Right renal cortex interstitium (tissue), 3 donors: Measurements from ENCODE around the gene OCA2. TPM values are rescaled to one million over a fixed set of nuclear protein-coding genes. Genes with fewer than 3 reads are reported as not detected.

Experiments
- DNase-seq, 3 donors: peaks; one replicate each; pipeline ENCODE4 v3.0.0-alpha.2; 2013; ENCODE audit warnings: low read depth in 3 of 3, low spot score in 2 of 3
- polyA plus RNA-seq, 3 donors: library from polyadenylated mRNA; unstranded; fragments of 120-200 nt; gene quantifications; one replicate each; pipeline ENCODE4 v1.2.1, GENCODE V29; 2013; ENCODE audit not compliant: insufficient read length in 3 of 3

The OCA2 gene
- polyA plus RNA-seq, 3 donors: 6.1 to 10.8 (median 8.7) TPM

DNA sequence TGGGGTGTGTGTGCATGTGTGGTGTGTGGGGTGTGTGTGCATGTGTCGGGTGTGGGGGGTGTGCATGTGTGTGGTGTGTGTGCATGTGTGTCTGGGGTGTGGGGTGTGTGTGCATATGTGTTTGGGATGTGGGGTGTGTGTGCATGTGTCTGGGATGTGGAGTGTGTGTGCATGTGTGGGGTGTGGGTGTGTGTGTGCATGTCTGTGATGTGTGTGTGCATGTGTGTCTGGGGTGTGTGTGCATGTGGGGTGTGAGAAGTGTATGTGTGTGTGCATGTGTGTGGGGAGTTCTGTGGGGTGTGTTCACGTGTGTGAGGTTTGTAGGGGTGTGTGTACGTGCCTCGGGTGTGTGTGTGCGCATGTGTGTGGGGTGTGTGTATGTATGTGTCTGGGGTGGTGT lies 6.7 kb upstream of the OCA2 start:
- no peak for DNase-seq

DNA sequence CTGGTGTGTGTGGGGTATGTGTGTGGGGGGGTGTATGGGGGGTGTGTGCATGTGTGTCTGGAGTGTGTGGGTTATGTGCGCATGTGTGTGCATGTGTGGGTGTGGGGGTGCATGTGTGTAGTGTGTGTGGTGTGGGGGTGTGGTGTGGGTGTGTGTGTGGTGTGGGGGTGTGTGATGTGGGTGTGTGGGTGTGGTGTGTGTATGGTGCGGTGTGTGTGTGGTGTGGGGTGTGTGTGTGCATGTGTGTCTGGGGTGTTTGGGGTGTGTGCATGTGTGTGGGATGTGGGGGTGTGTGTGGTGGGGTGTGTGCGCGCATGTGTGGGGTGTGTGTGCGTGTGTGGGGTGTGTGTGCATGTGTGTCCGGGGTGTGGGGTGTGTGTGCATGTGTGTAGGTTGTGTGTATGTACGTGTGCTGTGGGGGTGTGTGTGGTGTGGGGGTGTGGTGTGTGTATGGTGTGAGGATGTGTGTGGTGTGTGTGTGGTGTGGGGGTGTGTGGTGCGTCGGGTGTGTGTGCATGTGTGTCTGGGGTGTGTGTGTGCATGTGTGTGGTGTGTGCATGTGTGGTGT lies 6.2 kb upstream of the OCA2 start:
- DNase-seq: no peak

DNA sequence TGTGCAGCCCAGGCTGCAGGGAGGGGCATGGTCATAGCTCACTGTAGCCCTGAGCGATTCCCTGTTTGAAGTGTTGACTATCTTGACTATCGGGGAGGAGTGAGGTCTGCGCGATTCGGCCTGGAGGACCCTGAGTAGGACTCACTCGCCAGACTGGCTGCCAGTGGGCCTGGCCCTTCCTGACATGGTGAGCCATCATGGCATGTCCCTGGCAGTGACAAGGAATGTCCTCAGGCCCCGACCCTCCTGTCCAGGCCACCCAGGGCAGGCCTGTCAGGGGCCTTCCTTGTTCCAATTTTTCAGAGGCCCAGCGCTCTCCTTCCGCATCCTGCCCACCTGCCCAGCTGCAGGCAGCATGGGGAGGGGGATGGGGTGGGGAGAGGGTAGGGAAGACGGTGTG lies 5.2 kb upstream of the OCA2 start:
- no peak for DNase-seq

DNA sequence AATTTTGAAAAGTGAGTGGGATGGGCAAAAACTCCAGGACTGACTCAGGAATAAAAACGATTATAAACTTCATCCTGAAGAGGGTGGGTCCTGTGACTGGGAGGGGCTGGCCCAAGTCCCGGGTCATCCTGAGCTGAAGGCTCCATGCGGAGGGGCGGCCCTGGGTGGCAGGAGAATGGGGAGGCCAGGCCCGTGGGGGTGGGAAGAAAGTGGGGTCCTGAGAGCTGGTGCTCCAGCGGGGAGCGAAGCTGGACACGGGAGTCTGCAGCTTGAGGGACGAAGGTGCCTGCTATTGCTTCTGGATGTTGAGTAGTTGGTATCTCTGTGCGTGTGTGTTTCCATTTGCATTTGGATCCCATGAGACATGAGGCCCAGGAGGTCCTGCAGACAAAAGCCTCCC lies 4.7 kb upstream of the OCA2 start:
- DNase-seq: no peak

DNA sequence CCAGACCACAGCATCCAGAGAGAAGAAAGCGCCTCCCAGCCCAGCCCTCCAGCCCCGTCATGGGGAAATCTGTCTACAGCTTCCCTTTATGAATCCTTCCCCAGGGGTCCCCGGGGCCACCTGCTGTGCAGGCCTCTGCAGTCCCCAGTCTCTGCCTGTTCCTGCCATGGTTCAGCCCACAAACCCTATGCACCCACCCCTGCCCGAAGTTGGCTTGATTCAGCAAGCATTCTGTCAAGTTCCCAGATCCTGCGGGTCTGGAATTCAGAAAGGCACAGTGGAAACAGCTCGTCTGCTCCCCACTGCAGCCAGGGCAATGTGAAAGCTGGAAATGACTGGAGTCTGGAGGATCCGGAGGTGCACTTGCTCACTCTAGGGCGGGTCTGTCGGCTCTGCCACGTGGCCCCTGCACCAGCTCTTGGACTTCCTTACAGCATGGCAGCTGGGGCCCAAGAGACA lies 2.9 kb upstream of the OCA2 start:
- no peak for DNase-seq

DNA sequence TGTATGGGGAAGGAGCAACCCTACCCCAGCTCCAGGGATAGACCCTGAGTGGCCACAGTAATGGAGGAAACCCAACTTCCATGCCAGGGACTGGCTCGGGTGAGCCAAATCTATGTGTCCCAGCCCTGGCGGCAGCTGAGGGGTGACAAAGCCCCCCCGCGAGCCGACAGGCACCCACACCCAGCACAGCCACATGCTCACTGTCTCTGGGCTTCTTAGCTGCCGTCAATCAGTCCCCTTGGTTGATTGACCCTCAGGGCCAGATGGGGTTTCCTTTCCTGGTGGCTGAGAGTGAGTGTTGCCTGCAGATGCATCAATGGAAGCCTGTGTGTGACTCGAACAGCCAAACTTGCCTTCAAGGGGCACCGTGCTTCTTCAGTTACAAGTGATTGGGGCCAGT lies 2.1 kb upstream of the OCA2 start:
- DNase-seq: no peak

DNA sequence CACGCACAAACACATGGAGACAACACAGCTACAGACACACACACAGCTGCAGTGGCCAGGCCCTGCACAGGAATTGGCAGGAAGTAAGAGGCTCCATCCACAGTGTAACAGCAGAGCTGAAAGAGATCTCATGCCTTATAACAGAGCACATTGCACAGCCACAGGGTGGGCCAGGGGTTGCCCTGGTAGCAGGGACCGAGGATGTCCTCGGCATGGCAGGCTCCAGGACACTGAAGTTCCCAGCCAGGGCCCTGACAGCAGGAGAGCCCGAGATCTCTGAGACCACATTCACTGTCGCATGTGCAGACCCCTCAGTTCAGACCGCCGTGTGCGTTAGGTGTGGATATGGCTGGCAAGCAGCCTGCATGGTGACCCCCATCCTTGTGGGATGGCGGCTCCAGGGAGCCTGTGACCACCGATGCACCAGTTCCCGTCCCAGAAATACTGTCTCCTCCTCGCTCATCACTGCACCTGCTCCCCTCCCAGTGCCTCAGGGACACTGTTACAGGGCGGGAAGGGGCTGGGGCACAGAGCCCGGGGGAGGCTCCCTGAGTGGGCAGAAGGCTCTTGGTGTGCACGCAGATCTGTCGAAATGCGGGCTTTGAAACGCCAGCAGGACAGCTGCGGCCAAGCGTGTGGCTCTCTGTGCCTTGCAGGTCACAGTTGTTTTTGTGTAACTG lies 1.5 kb upstream of the OCA2 start:
- DNase-seq: no peak

DNA sequence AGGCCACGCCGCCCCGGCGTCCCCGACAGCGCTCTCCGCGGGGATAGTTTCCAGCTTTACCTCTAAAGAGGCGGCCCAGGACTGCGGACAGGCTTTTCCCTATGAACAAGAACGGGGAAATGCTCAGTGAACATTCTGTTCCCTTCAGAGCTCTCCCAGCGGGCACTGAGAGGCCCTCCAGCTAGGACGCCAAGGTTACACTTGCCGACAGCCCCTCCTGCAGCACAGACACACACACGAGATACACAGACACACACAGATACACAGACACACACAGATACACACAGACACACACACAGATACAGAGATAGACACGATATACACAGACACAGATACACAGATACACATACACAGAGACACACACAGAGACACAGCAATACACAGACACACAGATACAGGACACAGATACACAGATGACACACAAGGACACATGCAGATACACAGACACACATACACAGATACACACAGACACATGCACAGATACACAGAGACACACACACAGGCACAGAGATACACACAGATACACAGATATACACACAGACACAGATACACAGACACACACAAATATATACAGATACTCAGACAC lies 533 bp upstream of the OCA2 start:
- no peak for DNase-seq

DNA sequence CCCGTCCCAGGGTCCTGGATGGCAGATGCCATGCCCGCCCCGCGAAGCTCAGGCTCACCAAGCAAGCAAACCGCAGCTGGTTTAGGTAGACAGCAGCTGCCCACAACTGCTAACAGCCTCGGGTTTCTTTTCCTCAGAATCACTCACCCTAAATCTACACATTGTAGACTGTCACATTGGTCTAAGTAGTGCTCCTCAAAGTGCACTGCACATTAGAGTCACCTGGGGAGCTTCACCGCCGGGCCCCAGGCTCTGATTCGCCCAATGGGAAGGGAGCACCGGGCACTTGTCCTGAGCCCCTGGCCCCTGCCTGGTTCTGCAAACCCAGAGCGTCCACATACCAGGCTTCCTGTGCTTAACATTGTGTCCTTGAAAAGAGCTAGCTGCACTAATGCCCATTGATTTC lies 752 bp downstream of the OCA2 start:
- DNase-seq: no peak

DNA sequence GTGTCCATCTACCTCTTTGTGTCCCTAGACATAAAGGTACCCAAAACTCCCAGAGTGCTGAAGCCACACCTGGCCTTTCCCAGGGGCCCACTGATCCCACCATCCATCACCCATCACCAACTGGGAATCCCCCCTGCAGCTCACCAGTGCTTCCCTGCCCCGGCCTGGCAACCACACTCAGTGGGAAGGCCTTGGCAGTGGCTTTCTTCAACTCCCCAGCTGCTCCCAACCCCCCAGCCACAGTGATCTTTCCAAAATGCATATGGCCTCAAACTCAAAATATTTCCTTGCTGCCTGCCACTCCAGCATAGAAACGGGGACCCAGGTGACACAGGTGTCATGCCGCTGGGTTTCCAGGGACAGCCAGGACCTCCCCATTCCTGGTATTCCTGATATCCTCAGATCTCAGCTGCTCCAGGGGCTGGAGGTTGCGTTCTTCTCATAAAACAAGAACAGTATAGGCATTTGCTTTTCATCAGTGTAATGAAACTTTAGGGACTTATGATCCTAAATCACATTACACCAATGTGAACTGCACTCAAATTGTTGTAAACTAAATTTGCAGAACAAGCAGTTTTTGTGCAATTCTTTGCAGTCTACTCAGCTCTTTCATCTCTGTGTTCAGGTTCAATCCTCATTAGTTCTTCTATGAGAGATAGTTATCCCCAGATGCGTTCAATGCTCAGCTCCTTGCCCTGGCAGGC lies 1.3 kb downstream of the OCA2 start:
- DNase-seq: no peak

DNA sequence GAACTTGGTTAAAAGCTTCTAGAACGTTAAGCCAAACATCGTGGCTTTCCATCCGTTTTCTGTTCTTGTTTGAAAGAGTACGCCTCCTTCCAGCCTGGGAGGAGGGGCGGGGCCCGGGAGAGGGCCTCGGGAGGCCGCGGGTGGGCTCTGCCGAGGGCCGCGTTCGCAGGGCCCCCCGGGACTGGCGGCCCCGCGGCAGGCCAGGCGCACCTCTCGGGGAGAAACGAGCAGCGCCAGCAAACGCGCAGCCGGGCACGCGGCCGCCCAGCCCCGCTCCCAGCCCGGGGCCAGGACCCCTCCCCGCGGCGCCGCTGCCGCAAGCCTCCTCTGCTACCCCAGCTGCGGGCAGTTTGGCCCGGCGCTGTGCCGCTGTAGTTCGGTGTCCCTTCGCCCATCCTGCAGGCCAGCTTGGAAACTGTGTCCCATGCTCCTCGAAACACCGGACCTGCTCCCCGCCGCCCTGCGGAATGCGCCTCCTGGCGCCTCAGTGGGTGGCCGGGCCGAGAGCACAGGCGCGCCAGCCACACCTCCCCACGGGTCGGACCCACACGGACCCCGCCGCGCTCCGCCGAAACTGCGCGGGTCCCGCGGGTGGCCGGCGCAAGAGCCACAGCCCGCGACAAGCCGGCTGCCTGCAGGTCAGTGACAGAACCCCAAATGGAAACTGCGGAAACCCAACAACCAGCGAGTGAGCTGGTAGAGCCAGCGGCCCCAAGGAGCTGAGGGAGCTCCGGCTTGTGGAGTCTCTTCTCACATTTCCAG lies 2.3 kb downstream of the OCA2 start:
- DNase-seq: no peak

DNA sequence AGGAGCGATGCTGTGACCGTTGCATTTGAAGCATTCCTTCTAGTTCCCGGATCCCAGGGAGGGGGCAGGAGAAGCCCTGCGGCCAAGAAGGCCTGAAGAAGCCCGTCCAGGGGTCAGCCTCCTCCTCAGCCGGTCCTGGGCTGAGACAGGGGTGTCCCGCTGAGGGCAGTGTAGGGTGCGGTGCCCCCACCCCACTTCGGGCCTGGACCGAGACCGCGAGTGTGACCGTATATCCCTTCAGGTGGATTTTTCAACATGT lies 2.8 kb downstream of the OCA2 start:
- DNase-seq: no peak

DNA sequence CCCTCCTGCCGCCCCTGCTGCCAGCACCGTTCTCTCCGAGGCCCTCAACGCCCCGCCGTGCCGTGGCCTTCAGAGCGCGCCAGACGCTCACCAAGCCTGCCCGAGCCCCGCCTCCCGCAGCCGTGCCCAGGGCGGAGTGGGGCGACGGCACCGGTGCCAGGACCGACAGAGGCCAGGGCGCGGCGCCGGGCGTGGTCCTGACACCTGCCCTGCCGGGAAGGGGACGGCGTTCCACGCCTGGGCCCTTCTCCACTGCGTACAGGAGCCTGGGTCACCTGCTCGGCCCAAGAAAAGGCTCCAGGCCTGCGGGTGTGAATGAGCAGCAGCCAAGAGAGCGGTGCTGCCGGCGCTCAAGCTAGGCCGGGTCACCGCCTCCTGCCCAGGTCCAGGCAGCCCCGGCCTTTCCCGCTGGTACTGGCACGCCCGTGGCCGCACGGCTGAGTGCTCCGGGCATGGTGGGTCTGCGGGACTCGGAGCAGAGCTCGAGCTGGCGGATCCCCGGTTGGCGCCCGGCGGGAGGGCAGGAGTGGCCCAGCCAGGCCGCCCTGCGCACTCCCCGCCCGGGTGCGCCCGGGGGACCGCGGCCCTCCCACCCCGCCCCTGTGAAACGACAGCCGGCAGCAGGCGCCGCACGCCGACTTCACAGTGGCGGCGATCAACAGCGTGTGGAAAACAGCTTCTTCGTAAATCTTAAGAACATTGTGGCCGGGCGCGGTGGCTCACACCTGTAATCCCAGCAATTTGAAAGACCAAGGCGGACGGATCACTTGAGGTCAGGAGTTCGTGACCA lies 4.2 kb downstream of the OCA2 start:
- no peak for DNase-seq

DNA sequence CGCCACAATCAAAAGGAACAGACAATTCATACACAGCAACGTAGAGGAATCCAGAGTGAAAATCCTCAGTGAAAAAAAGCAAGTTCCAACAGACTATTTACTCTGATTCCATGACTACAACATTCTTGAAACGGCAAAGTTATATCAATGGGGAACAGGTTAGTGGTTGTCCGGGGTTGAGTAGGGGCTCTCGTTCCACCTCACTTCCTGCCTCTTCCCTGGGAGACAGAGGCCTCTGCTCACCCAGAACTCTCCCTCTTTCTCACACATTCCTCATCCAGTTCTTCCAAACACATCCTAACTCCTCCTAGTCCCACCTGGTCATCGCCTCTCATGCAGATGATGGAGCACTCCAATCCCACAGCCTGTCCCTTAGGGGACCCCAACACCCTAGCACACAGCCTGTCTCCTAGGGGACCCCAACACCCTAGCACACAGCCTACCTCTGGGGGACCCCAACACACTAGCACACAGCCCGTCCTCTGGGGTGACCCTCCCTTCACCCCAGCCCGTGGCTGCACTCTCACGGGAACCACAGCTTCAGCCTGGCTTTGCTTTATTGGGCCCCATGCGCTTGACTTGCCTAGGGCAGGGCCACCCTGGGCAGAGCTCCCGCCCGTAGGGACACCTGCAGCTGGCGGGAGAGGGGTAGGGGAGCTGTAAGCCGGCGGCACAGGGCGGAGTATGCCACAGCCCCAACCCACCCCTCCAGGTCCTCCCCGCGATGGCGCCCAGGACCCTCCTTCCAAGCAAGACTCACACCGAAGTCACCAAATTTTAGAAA lies 5.2 kb downstream of the OCA2 start:
- DNase-seq: no peak

DNA sequence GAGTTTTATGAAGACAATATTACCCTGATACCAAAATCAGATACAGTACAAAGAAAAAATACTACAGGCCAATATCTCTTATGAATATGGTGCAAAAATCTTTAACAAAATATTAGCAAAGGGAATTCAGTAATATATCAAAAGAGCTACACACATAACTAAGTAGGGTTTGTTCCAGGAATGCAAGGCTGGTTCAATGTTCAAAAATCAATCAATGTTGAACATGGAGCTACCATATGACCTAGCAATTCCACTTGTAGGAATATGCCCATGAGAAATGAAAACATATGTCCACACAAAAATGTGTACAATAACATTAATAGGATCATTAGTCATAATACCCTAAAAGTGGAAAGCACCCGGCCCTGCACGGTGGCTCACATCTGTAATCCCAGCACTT lies 7.8 kb downstream of the OCA2 start:
- DNase-seq: no peak

DNA sequence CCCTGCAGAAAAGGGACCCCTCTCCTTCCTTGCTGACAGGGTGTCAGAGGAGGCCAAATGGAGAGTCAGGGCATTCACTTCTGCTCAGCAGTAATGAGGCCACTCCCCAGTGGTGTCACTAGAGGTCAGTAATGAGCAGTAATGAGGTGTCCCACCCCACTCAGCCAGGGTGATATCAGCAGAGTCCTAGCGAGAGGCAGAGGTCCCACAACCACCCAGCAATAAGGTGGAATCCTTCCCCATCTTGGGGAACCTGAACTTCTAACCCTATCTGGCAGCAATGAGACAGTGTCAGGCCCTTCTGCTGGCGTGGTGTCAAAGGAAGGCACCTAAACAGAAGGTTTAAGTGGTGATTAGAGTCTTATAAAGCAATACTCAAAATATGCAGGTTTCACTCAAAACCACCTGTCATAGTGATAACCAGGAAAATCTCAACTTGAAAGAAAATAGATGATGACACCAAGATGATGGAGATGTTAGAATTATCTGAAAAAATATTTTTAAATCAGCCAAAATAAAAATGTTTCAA lies 12.9 kb downstream of the OCA2 start:
- no peak for DNase-seq

DNA sequence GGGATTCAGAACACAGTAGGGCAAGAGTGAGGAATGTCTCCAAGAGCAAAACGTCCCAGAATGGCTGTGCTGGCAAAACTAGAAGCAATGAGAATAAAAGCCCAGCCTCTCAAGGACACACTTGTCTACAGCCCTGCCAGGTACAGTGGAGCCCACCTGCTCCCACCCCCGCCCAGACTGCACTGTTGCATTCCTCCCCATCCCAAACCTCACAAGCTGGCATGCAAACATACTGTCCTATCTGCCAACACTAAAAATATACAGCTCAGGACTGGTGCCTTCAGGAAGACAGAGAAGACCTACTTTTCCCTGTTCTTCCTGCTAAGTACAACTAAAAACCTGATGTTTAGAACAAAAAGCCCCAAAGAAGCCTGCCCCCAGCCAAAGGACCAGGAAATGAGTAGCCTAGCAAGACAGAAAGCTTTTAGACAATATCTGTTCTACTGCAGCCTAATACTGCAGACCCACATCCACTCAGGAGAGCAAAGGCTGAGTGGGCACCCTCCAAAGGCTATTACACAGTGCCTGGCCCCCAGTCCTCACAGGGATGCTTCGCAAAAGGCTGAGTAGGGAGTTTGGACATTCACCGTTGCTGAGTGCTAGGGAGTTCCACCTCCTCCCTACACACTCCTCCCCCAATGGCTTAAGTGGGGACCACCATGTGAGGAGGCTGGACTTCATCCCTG lies 13.5 kb downstream of the OCA2 start:
- DNase-seq: no peak

DNA sequence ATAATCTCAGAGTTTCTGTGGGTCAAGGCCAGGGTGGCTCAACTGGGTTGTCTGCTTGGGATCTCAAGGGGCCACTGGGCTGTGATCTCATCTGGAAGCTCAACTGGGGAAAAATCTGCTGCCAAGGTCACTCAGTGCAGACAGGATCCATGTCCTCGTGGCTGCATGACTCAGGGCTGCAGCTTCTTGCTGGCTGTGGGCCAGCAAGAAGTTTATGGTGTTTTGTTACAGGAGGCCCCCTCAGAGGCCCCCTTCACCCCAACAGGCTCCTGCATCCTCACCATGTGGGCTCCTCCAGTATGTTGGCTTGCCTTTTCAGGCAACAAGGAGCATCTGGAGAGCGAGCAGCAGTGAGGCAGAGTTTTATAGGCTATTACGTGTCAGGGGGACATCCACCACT lies 14.6 kb downstream of the OCA2 start:
- DNase-seq: no peak
